Loucy (cell line): ENCODE data around the gene FAM83B.

Source experiments
- H2AFZ ChIP-seq: fragments of 200-600 bp; sonication (generic); 2 replicates; pipeline ENCODE4 v1.6.0; 2016; ENCODE audit warnings: antibody characterized with exemption, mild to moderate bottlenecking, low read length, moderate library complexity
- H3F3A ChIP-seq: fragments of 200-600 bp; 2 replicates; pipeline ENCODE4 v1.6.0; 2016; ENCODE audit warnings: antibody characterized with exemption, low read depth, mild to moderate bottlenecking
- H3K27me3 ChIP-seq: fragments of 200-600 bp; sonication (generic); 2 replicates; pipeline ENCODE4 v1.6.1; 2014; ENCODE audit warnings: low read length, mild to moderate bottlenecking; ENCODE audit not compliant: insufficient read depth, poor library complexity, severe bottlenecking
- H3K36me3 ChIP-seq: fragments of 200-600 bp; sonication (generic); 2 replicates; pipeline ENCODE4 v1.6.1; 2016; ENCODE audit warnings: low read length; ENCODE audit not compliant: insufficient read depth
- H3K4me1 ChIP-seq: fragments of 200-600 bp; sonication (generic); 2 replicates; pipeline ENCODE4 v1.5.1; 2014; ENCODE audit warnings: low read length, mild to moderate bottlenecking; ENCODE audit not compliant: insufficient read depth, poor library complexity, severe bottlenecking
- H3K4me2 ChIP-seq: fragments of 200-600 bp; sonication (generic); 2 replicates; pipeline ENCODE4 v1.6.0; 2014; ENCODE audit warnings: antibody characterized with exemption, low read length, low read depth, mild to moderate bottlenecking; ENCODE audit not compliant: poor library complexity, severe bottlenecking
- H3K4me3 ChIP-seq: fragments of 200-600 bp; sonication (generic); 2 replicates; pipeline ENCODE4 v1.5.1; 2014; ENCODE audit warnings: low read length, mild to moderate bottlenecking, mixed read lengths; ENCODE audit not compliant: poor library complexity, severe bottlenecking
- H3K79me2 ChIP-seq: fragments of 200-600 bp; sonication (generic); 2 replicates; pipeline ENCODE4 v1.6.1; 2014; ENCODE audit warnings: low read length; ENCODE audit not compliant: insufficient read depth
- H3K9ac ChIP-seq: fragments of 200-600 bp; sonication (generic); 2 replicates; pipeline ENCODE4 v1.6.0; 2014; ENCODE audit warnings: mild to moderate bottlenecking, low read depth, low read length, moderate library complexity; ENCODE audit not compliant: poor library complexity, severe bottlenecking
- H3K9me2 ChIP-seq: fragments of 200-600 bp; sonication (generic); replicated peaks from 2 replicates; pipeline ENCODE4 v1.6.1; 2016; ENCODE audit warnings: low read depth, low read length, mixed read lengths
- H3K9me3 ChIP-seq: fragments of 200-600 bp; sonication (generic); 2 replicates; pipeline ENCODE4 v1.6.1; 2014; ENCODE audit warnings: mild to moderate bottlenecking, antibody characterized with exemption, low read length, low read depth; ENCODE audit not compliant: insufficient read depth
- H4K20me1 ChIP-seq: fragments of 200-600 bp; sonication (generic); 2 replicates; pipeline ENCODE4 v1.6.0; 2014; ENCODE audit warnings: antibody characterized with exemption, low read length, mild to moderate bottlenecking; ENCODE audit not compliant: insufficient read depth, poor library complexity, severe bottlenecking
- CTCF ChIP-seq: fragments of 200-600 bp; sonication (generic); conservative IDR thresholded peaks from 2 replicates; pipeline ENCODE4 v1.5.1; 2014; ENCODE audit warnings: mild to moderate bottlenecking, antibody characterized with exemption, low read length
- EZH2phosphoT487 ChIP-seq: fragments of 200-600 bp; IDR thresholded peaks from 2 replicates; pipeline ENCODE4 v1.6.1; 2018; ENCODE audit warnings: antibody characterized with exemption, mild to moderate bottlenecking, moderate library complexity, borderline replicate concordance

Gene FAM83B

GRCh38 chr6:54830216-54830615 is 16.4 kb upstream of the FAM83B start:
- Histone ChIP-seq H3K9me2 (no peaks in the 10 kb centered on the region), H3K79me2 (no peaks in the 10 kb centered on the region), H3F3A (no peaks in the 10 kb centered on the region), H3K9ac (no peak overlapping the region), H3K4me3 (no peak overlapping the region), H3K4me2 (no peak overlapping the region), H3K4me1 (no peaks in the 10 kb centered on the region), H3K36me3 (no peaks in the 10 kb centered on the region), H4K20me1 (no peaks in the 10 kb centered on the region), H3K9me3 (no peaks in the 10 kb centered on the region), H2AFZ (no peak overlapping the region), H3K27me3 (no peaks in the 10 kb centered on the region)
- TF ChIP-seq CTCF (no peak), EZH2phosphoT487 (no peak)

- Histone ChIP-seq H3K4me2 (no peak overlapping the region), H2AFZ (no peak overlapping the region), H4K20me1 (no peaks in the 10 kb centered on the region), H3K79me2 (no peaks in the 10 kb centered on the region), H3K4me1 (no peaks in the 10 kb centered on the region), H3K36me3 (no peaks in the 10 kb centered on the region), H3K27me3 (no peaks in the 10 kb centered on the region), H3K9me3 (no peaks in the 10 kb centered on the region), H3F3A (no peaks in the 10 kb centered on the region), H3K9me2 (no peaks in the 10 kb centered on the region), H3K4me3 (no peak overlapping the region), H3K9ac (no peak overlapping the region)
- TF ChIP-seq EZH2phosphoT487: no peak
- TF ChIP-seq CTCF: no peak
Measured at GRCh38 chr6:54835176-54835575, 11.4 kb upstream of the FAM83B start.

- Histone ChIP-seq H3K9me3 (no peaks in the 10 kb centered on the region), H2AFZ (no peak overlapping the region), H3K4me2 (peak overlapping the region; percentile 27), H3K27me3 (no peaks in the 10 kb centered on the region), H3K9ac (no peak overlapping the region), H3K36me3 (no peaks in the 10 kb centered on the region), H3K4me3 (no peak overlapping the region), H3F3A (no peaks in the 10 kb centered on the region), H3K9me2 (no peaks in the 10 kb centered on the region), H3K4me1 (no peaks in the 10 kb centered on the region), H3K79me2 (no peaks in the 10 kb centered on the region), H4K20me1 (no peaks in the 10 kb centered on the region)
- TF ChIP-seq EZH2phosphoT487 (no peak), CTCF (no peak)
Measured at GRCh38 chr6:54846857-54847674, 495 bp downstream of the FAM83B start.
